ENCODE results near the gene GTF2H3. TPM values are rescaled to one million over a fixed set of nuclear protein-coding genes. Genes with fewer than 3 reads are reported as not detected.

GTF2H3 gene
- total and polyA plus RNA-seq, 9 of the 15 experiments (the other 6 are each of a cell fraction or from before 2014, with no cell fraction given) = 22.7 to 99.7 (median 49.6) TPM

GRCh38 chr12:123595729-123596128 is 37.9 kb upstream of the GTF2H3 start:
- POLR2A ChIA-PET = interaction anchor here (0.6 to 1.0 kb wide), 4 partner anchors 17 to 759 kb away, joined by 3 read pairs; no protein-coding TSS in a partner anchor
- ATAC-seq (no peak), DNase-seq (ENCODE audit: extremely low read depth in 1 of 4, low spot score in 3 of 4) (no peak), FAIRE-seq (no peak)
- no peaks in the 10 kb centered on the region for H3K27me3 ChIP-seq (ENCODE audit: control insufficient read depth in 2 of 2, insufficient read depth in 2 of 2, low read length in 2 of 2)
- peaks cover 83% of the 10 kb centered on the region for H3K36me3 ChIP-seq (ENCODE audit: control insufficient read depth, insufficient read depth, low read length)
- no peak overlapping the region for H3K27ac ChIP-seq (ENCODE audit: extremely low read depth, low read depth, low read length)
- no peak overlapping the region for H2AFZ ChIP-seq (ENCODE audit: low read depth, low read length)
- intact Hi-C loops (cut with micrococcal nuclease) = no loop called here
- H3K9me1 ChIP-seq (ENCODE audit: control insufficient read depth, insufficient read depth, low read length) = no peaks in the 10 kb centered on the region
- TF ChIP-seq RBM25 (IDR thresholded peaks at IDR 0.05; ENCODE audit: low read depth, low read length, severe bottlenecking) (peak; percentile 17), ERF (CRISPR knock-in tag; IDR thresholded peaks at IDR 0.05) (no peak), ZBTB43 (CRISPR knock-in tag; IDR thresholded peaks at IDR 0.05) (no peak), ZZZ3 (IDR thresholded peaks at IDR 0.05) (no peak)
- H3K4me3 ChIP-seq = no peak overlapping the region
- H3K9ac ChIP-seq (ENCODE audit: insufficient read depth in 1 of 2, low read depth in 2 of 2, low read length in 2 of 2) = no peak overlapping the region
- no peaks in the 10 kb centered on the region for H3K9me3 ChIP-seq (replicated peaks; ENCODE audit: control insufficient read depth, insufficient read depth, low read depth, low read length)
- in situ Hi-C loops (cut with MboI) = no loop called here
- H4K20me1 ChIP-seq (replicated peaks; ENCODE audit: control insufficient read depth, insufficient read depth, low read length) = peaks cover 6% of the 10 kb centered on the region; the same call in 1 of the 2 replicates
- CTCF ChIA-PET (ENCODE audit: low intra/inter-chr PET ratio) = no interaction called here
- H3K79me2 ChIP-seq (ENCODE audit: control insufficient read depth, insufficient read depth, low read length) = peaks cover 35% of the 10 kb centered on the region
- no peak overlapping the region for H3K4me2 ChIP-seq (ENCODE audit: insufficient read depth, low read length)
- BruUV-seq (replicated peaks) = no TSS peak
- H3K4me1 ChIP-seq (replicated peaks in 1 of 2; ENCODE audit: control insufficient read depth in 2 of 2, insufficient read depth in 2 of 2, low read length in 2 of 2) = no peaks in the 10 kb centered on the region; a peak in 1 of 5 replicates

- FAIRE-seq = no peak
- in situ Hi-C loops (cut with MboI) (no loop called here), intact Hi-C loops (cut with micrococcal nuclease) (no loop called here)
- Histone ChIP-seq H2AFZ (ENCODE audit: low read depth, low read length) (no peak overlapping the region), H3K27ac (ENCODE audit: extremely low read depth, low read depth, low read length) (no peak overlapping the region), H3K9ac (ENCODE audit: insufficient read depth in 1 of 2, low read depth in 2 of 2, low read length in 2 of 2) (no peak overlapping the region), H3K4me3 (no peak overlapping the region), H3K79me2 (ENCODE audit: control insufficient read depth, insufficient read depth, low read length) (peaks cover 38% of the 10 kb centered on the region), H3K4me2 (ENCODE audit: insufficient read depth, low read length) (no peak overlapping the region), H3K27me3 (ENCODE audit: control insufficient read depth in 2 of 2, insufficient read depth in 2 of 2, low read length in 2 of 2) (no peaks in the 10 kb centered on the region), H3K9me1 (ENCODE audit: control insufficient read depth, insufficient read depth, low read length) (no peaks in the 10 kb centered on the region), H3K36me3 (ENCODE audit: control insufficient read depth, insufficient read depth, low read length) (peaks cover 70% of the 10 kb centered on the region), H4K20me1 (replicated peaks; ENCODE audit: control insufficient read depth, insufficient read depth, low read length) (peaks cover 2% of the 10 kb centered on the region; the same call in 1 of the 2 replicates), H3K4me1 (replicated peaks in 1 of 2; ENCODE audit: control insufficient read depth in 2 of 2, insufficient read depth in 2 of 2, low read length in 2 of 2) (peaks cover 3 to 12% of the 10 kb centered on the region in 2 experiments; a peak in 2 of 5 replicates), H3K9me3 (replicated peaks; ENCODE audit: control insufficient read depth, insufficient read depth, low read depth, low read length) (no peaks in the 10 kb centered on the region)
- DNase-seq (ENCODE audit: extremely low read depth in 1 of 4, low spot score in 3 of 4) = no peak
- BruUV-seq (replicated peaks) = TSS peak; percentile 36
- ATAC-seq = no peak
- 98% methylated on average over 3 of the region's 3 CpGs for WGBS (ENCODE audit: insufficient coverage, low coverage, missing lambda C conversion rate)
- ChIA-PET POLR2A (interaction anchor here (0.5 kb wide), 1 partner anchor 122 kb away, joined by 4 read pairs; no protein-coding TSS in a partner anchor), CTCF (ENCODE audit: low intra/inter-chr PET ratio) (no interaction called here)
- TF ChIP-seq RFX1 (IDR thresholded peaks at IDR 0.05) (no peak), MAFG (tag; conservative IDR thresholded peaks at IDR 0.05) (peak; percentile 22; the same call in 1 of the 2 replicates), ZNF316 (IDR thresholded peaks at IDR 0.05) (peak; percentile 51), C11orf30 (IDR thresholded peaks at IDR 0.05; ENCODE audit: low read depth) (peak; percentile 53; the same call in 1 of the 2 replicates), ZBTB33 (CRISPR knock-in tag; IDR thresholded peaks at IDR 0.05) (no peak)
These were observed 36.5 kb upstream of the GTF2H3 start for GRCh38 chr12:123597100-123597499.

Data from K562 (cell line).